ENCODE data around the gene SEL1L3. TPM values are rescaled to one million over a fixed set of nuclear protein-coding genes. Genes with fewer than 3 reads are reported as not detected.

Gene SEL1L3
- total RNA-seq, 1 donor from 2014 or later, result 24.9 TPM

DNA sequence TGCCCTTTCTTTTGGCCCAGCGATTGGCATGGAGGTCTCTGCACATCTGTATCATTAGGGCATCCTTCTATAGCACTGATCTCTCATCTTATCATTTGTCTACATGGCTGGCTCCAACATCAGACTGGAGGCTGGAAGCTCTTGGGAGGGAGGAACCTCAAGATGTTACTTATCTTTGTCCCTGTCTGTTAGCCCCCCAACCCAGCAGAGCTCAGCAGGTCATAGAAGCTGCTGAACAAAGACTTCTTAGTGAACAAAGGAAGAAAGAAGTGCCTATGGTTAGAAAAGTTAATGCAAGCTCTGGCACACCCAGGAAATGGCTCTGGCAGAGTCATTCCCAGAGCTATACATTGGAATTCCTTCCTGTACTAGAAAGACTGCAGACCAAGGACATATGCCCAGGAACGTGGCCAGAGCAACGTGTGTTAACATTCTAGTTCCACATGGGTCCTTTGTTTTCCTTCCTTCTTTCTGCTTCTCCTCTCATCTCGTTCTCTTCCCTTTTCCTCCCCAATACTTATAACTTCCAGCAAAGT lies 74.0 kb downstream of the SEL1L3 start:
- Histone ChIP-seq H3K9ac (ENCODE audit: low read length) (no peak overlapping the region), H3K27ac (ENCODE audit: low read depth, low read length) (no peak overlapping the region), H3K36me3 (ENCODE audit: insufficient read depth, low read length) (no peaks in the 10 kb centered on the region), H3K4me3 (ENCODE audit: insufficient read depth, low read depth, low read length) (no peak overlapping the region), H3K4me1 (ENCODE audit: insufficient read depth, low read length) (no peaks in the 10 kb centered on the region), H3K79me2 (ENCODE audit: insufficient read depth, low read length) (no peaks in the 10 kb centered on the region), H2AFZ (ENCODE audit: low read depth, low read length) (no peak overlapping the region), H4K20me1 (ENCODE audit: insufficient read depth, low read length) (no peaks in the 10 kb centered on the region), H3K4me2 (ENCODE audit: low read length) (no peak overlapping the region), H3K9me3 (ENCODE audit: insufficient read depth, low read depth, low read length) (no peaks in the 10 kb centered on the region), H3K27me3 (ENCODE audit: insufficient read depth, low read length) (no peaks in the 10 kb centered on the region)
- TF ChIP-seq EZH2 (IDR thresholded peaks at IDR 0.05; ENCODE audit: insufficient read depth, low read length) (no peak), CTCF (IDR thresholded peaks at IDR 0.05; ENCODE audit: insufficient read depth, low read depth, low read length) (no peak)
- peaks cover 43% of the 10 kb centered on the region for H3K36me3 Mint-ChIP-seq (ENCODE audit: low read depth, unreplicated experiment)
- FAIRE-seq (no peak), DNase-seq (ENCODE audit: low read depth) (no peak)
- no peak overlapping the region for H3K27ac Mint-ChIP-seq (ENCODE audit: unreplicated experiment)
- H3K4me3 Mint-ChIP-seq (ENCODE audit: unreplicated experiment), result no peak overlapping the region
- H3K9me3 Mint-ChIP-seq (ENCODE audit: unreplicated experiment), result no peaks in the 10 kb centered on the region
- H3K27me3 Mint-ChIP-seq (ENCODE audit: low read depth, unreplicated experiment), result no peaks in the 10 kb centered on the region
- no peaks in the 10 kb centered on the region for H3K4me1 Mint-ChIP-seq (ENCODE audit: low read depth, unreplicated experiment)

DNA sequence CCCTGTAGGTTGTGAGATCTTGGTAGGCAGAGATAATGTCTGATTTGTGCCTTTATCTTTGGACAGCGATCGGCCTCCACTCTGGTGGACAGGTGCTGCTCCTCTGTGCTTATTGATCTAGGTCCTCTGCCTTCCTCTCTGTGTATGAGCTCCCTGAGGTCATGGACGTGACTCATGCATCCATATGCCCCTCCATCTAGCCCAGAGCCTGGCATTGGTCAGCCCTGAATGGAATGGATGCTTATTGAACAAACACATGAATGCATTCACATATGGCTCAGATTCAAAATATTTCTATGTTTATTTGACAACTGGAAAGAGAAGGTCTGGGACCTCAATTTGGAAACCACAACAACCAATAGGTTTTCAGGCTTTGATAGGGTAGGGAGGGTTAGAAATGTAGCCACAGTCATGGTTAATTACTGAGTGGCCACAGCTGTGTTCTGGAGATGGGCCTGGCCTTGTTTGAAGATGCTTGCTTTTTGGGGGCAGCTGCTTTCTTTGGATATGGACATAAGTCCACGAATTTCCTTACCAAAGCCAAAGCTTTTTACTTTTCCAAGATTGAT lies 76.2 kb downstream of the SEL1L3 start:
- no peak overlapping the region for H3K9ac ChIP-seq (ENCODE audit: low read length)

More for the DNA sequence above, 76.2 kb downstream of the SEL1L3 start:
- H3K9me3 ChIP-seq (ENCODE audit: insufficient read depth, low read depth, low read length), result no peaks in the 10 kb centered on the region
- H4K20me1 ChIP-seq (ENCODE audit: insufficient read depth, low read length), result no peaks in the 10 kb centered on the region
- no peaks in the 10 kb centered on the region for H3K27me3 ChIP-seq (ENCODE audit: insufficient read depth, low read length)
- no peak overlapping the region for H3K4me2 ChIP-seq (ENCODE audit: low read length)
- no peak overlapping the region for H2AFZ ChIP-seq (ENCODE audit: low read depth, low read length)
- H3K4me1 ChIP-seq (ENCODE audit: insufficient read depth, low read length), result no peaks in the 10 kb centered on the region
- Mint-ChIP-seq H3K4me3 (ENCODE audit: unreplicated experiment) (no peak overlapping the region), H3K27me3 (ENCODE audit: low read depth, unreplicated experiment) (no peaks in the 10 kb centered on the region), H3K4me1 (ENCODE audit: low read depth, unreplicated experiment) (no peaks in the 10 kb centered on the region), H3K36me3 (ENCODE audit: low read depth, unreplicated experiment) (peaks cover 46% of the 10 kb centered on the region), H3K9me3 (ENCODE audit: unreplicated experiment) (no peaks in the 10 kb centered on the region), H3K27ac (ENCODE audit: unreplicated experiment) (no peak overlapping the region)
- H3K4me3 ChIP-seq (ENCODE audit: insufficient read depth, low read depth, low read length), result no peak overlapping the region
- no peaks in the 10 kb centered on the region for H3K36me3 ChIP-seq (ENCODE audit: insufficient read depth, low read length)
- peak; percentile 28 for DNase-seq (ENCODE audit: low read depth)
- H3K27ac ChIP-seq (ENCODE audit: low read depth, low read length), result no peak overlapping the region
- no peak for TF ChIP-seq EZH2 (IDR thresholded peaks at IDR 0.05; ENCODE audit: insufficient read depth, low read length)
- TF ChIP-seq CTCF (IDR thresholded peaks at IDR 0.05; ENCODE audit: insufficient read depth, low read depth, low read length), result no peak
- H3K79me2 ChIP-seq (ENCODE audit: insufficient read depth, low read length), result no peaks in the 10 kb centered on the region
- FAIRE-seq, result no peak

All from astrocyte (in vitro differentiated cells and primary cell).